Measurements from ENCODE around the gene CNGB1.
"Not testable (repeated sequence)": the region's sequence is repeated elsewhere in the genome, so short reads cannot be mapped to it uniquely, and the experiment has no call there.

CNGB1 gene

GRCh38 chr16:57906382-57907316, 64.3 kb downstream of the CNGB1 start:
- DNase-seq (ENCODE audit: low read depth, low spot score), result no peak

DNA sequence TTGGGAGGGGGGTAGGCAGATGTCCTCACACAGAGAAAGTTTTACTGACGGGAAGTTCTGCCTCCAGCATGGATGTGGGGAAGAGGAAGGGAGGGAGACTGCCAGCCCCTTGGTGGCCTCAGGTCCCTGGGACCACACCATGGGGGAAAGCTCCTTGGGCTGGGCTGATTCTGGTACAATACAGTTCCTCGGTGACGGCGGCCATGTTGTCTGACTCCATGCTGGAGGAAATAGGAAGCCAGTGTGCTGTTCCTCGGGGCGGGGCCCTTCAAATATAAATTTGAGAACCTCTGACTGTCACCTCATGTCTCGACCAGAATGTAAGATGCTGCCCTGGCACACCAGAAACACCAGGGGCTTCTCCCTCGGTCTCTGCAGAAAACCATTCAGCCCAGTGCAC, 66.8 kb downstream of the CNGB1 start:
- no peak for DNase-seq (ENCODE audit: low read depth, low spot score)

- no peak for DNase-seq (ENCODE audit: low read depth, low spot score)
Measured at GRCh38 chr16:57903656-57904055, 67.3 kb downstream of the CNGB1 start.

GRCh38 chr16:57901480-57902069, 69.4 kb downstream of the CNGB1 start:
- DNase-seq (ENCODE audit: low read depth, low spot score), result no peak

- no peak for DNase-seq (ENCODE audit: low read depth, low spot score)
Measured at GRCh38 chr16:57900796-57901479, 70.0 kb downstream of the CNGB1 start.

- no peak for DNase-seq (ENCODE audit: low read depth, low spot score)
Measured at GRCh38 chr16:57899771-57900661, 70.9 kb downstream of the CNGB1 start.

DNA sequence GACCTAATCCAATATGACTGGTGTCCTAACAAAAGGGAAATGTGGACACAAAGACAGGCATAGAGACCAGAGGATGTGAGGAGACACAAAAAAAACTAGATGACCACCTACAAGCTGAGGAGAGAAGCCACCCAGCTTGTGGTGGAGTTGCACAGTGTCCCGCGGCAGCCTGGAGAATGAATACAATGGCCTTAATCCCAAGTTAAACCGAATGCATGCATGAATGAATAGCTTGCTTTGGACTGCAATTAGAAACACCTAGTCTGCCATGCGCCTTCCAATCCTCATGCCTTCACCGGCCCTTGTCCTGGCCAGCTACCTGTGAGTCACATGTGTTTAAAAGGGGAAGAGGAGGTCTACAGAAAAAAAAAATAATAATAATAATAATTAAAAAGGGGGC, 72.0 kb downstream of the CNGB1 start:
- DNase-seq (ENCODE audit: low read depth, low spot score), result no peak

DNA sequence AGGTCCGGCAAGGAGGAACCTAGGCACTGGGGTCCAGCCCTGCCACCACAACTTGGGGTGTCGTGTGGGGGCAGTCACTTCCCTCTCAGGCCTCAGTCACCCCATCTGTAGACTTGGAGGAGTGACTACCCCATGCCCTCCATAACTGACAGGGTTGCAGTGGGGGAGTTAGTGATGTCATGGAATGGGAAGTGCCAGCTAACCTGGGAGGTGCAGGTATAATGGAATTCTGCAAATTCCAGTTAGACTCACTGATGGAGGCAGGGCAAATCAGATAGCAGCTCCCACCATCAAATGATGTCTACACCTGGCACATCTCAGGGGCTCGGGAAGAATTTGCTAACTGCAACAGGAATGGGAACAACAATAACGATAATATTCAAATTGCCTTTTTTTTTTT, 72.9 kb downstream of the CNGB1 start:
- DNase-seq (ENCODE audit: low read depth, low spot score), result no peak

GRCh38 chr16:57897053-57897784, 73.7 kb downstream of the CNGB1 start:
- no peak for DNase-seq (ENCODE audit: low read depth, low spot score)

DNA sequence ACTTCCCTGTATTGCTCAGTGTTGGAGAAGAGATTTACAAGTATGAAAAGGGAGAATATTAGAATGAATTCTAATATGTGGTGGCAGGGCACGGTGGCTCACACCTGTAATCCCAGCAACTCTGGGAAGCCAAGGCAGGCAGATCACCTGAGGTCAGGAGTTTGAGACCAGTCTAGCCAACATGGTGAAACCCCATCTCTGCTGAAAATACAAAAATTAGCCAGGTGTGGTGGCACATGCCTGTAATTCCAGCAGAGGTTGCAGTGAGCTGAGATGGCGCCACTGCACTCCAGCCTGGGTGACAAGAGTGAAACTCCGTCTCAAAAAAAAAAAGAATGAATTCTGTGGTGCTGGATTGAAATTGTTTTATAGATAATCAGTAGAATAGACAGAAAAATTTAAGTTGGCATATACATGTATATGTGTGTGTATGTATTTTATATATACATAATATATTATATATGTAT, 75.8 kb downstream of the CNGB1 start:
- DNase-seq (ENCODE audit: low read depth, low spot score), result not testable (repeated sequence)

- DNase-seq (ENCODE audit: low read depth, low spot score), result no peak
Measured at GRCh38 chr16:57894390-57895080, 76.4 kb downstream of the CNGB1 start.

GRCh38 chr16:57893559-57894389, 77.2 kb downstream of the CNGB1 start:
- DNase-seq (ENCODE audit: low read depth, low spot score), result no peak

GRCh38 chr16:57893217-57893558, 77.7 kb downstream of the CNGB1 start:
- DNase-seq (ENCODE audit: low read depth, low spot score), result no peak

DNA sequence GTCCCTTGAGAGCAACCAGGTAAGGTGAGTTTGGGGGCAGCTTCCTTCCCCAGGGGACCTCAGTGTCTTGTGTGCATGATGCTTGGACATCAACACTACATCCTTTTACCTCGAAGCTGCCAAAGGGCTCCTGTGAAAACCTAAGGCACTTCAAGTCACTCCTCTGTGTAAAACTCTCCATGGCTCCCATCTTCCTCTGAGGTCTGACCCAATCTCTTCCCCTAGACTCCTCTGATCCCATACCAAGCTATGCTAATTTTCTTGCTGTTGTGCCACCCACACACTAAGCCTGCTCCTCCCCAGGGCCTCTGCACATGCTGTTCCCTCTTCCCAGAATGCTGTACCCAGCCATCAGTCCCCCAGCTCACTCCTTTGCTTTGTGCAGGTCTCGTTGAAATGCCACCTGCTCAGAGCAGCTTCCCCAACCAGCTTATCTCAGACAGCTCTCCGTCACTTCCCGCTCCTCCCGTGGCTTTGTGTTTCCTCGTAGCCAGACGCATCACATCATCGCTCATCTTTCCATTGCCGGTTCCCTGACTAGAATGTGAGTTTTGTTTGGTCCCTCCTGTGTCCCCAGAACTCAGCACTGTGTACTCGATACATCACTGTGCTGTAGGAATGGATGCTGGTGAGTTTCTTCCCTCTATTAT, 78.4 kb downstream of the CNGB1 start:
- DNase-seq (ENCODE audit: low read depth, low spot score), result no peak

DNA sequence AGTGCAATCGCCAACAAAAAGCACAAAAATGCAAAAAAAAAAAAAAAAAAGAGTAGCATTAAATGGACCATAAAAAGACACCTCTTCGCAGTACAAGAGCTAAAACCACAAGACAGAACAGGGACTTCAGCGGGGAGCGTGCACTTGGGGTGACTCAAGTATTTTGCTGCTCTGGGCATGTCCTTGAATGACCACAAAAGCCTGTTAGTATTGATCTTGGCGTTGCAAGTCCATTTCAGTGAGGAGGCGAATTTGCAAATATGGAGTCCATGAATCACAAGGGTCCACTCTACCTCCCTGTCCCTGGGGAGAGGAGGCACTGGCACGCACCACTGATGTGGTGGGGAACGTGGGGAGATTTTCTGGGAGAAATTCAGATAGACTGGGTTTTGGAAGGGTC, 78.9 kb downstream of the CNGB1 start:
- no peak for DNase-seq (ENCODE audit: low read depth, low spot score)

GRCh38 chr16:57890752-57891111, 80.2 kb downstream of the CNGB1 start:
- DNase-seq (ENCODE audit: low read depth, low spot score), result no peak

GRCh38 chr16:57889960-57890751, 80.8 kb downstream of the CNGB1 start:
- DNase-seq (ENCODE audit: low read depth, low spot score), result no peak

DNA sequence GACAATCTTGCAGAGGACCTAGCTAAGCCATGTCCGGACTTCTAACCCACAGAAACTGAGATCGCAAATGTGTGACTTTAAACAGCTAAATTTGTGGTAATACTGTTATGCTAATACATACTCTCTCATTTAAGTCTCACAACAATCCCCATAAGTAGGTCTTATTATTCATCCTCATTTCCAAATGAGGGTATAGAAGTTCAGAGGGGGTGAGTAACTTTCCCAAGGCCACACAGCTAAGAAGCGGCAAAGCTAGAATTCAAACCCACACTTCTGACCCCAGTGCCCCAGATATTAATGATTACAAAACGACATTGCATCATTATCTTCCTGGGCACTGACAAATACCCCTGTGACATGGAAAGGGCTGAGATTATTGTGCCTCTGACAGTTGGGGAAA, 81.4 kb downstream of the CNGB1 start:
- DNase-seq (ENCODE audit: low read depth, low spot score), result no peak
